ENCODE data around the gene CBLIF. TPM values are rescaled to one million over a fixed set of nuclear protein-coding genes. Genes with fewer than 3 reads are reported as not detected.

The CBLIF gene
- total and polyA plus RNA-seq, 4 donors: not detected

GRCh38 chr11:59872076-59872475, 26.8 kb upstream of the CBLIF start:
- no peak for DNase-seq (ENCODE audit: low spot score)
- H3K4me3 ChIP-seq (ENCODE audit: low read depth in 1 of 3, low read length in 3 of 3): no peak overlapping the region

GRCh38 chr11:59867946-59868345, 22.6 kb upstream of the CBLIF start:
- no peaks in the 10 kb centered on the region for H3K4me1 ChIP-seq (ENCODE audit: control insufficient read depth in 4 of 4, insufficient read depth in 4 of 4, low read length in 3 of 4)
- DNase-seq (ENCODE audit: low spot score): no peak
- H3K9me3 ChIP-seq (ENCODE audit: control insufficient read depth in 4 of 4, low read length in 3 of 4): no peaks in the 10 kb centered on the region
- no peak overlapping the region for H3K27ac ChIP-seq (ENCODE audit: low read depth in 1 of 2, low read length in 2 of 2)
- no peak for TF ChIP-seq FOXA2 (IDR thresholded peaks at IDR 0.05)
- no peak for TF ChIP-seq GABPA (IDR thresholded peaks at IDR 0.05 in 1 of 2, conservative IDR thresholded peaks at IDR 0.05 in 1 of 2)
- TF ChIP-seq ZBTB33 (IDR thresholded peaks at IDR 0.05): no peak
- TF ChIP-seq HNF4A (conservative IDR thresholded peaks at IDR 0.05): no peak
- no peak for TF ChIP-seq FOXA1 (IDR thresholded peaks at IDR 0.05)
- no peak for TF ChIP-seq REST (IDR thresholded peaks at IDR 0.05)
- TF ChIP-seq TAF1 (conservative IDR thresholded peaks at IDR 0.05): no peak
- no peaks in the 10 kb centered on the region for H3K36me3 ChIP-seq (ENCODE audit: control insufficient read depth in 4 of 4, insufficient read depth in 3 of 4, low read depth in 1 of 4, low read length in 3 of 4)
- 87% methylated on average over 2 of the region's 2 CpGs for WGBS
- no peak overlapping the region for H3K9ac ChIP-seq (ENCODE audit: low read depth in 1 of 2, low read length in 2 of 2)
- no peak overlapping the region for H3K4me3 ChIP-seq (ENCODE audit: low read depth in 1 of 3, low read length in 3 of 3)
- H3K27me3 ChIP-seq (ENCODE audit: control insufficient read depth in 4 of 4, insufficient read depth in 4 of 4, low read length in 3 of 4): no peaks in the 10 kb centered on the region

More at GRCh38 chr11:59872076-59872475, 26.8 kb upstream of the CBLIF start:
- Histone ChIP-seq H3K4me1 (ENCODE audit: control insufficient read depth in 4 of 4, insufficient read depth in 4 of 4, low read length in 3 of 4) (no peaks in the 10 kb centered on the region), H3K27ac (ENCODE audit: low read depth in 1 of 2, low read length in 2 of 2) (no peak overlapping the region), H3K36me3 (ENCODE audit: control insufficient read depth in 4 of 4, insufficient read depth in 3 of 4, low read depth in 1 of 4, low read length in 3 of 4) (no peaks in the 10 kb centered on the region), H3K27me3 (ENCODE audit: control insufficient read depth in 4 of 4, insufficient read depth in 4 of 4, low read length in 3 of 4) (peaks cover 0 to 3% (median 0%) of the 10 kb centered on the region in 4 donors), H3K9me3 (ENCODE audit: control insufficient read depth in 4 of 4, low read length in 3 of 4) (no peaks in the 10 kb centered on the region), H3K9ac (ENCODE audit: low read depth in 1 of 2, low read length in 2 of 2) (no peak overlapping the region)
- no peak for TF ChIP-seq FOXA2 (IDR thresholded peaks at IDR 0.05)
- TF ChIP-seq HNF4A (conservative IDR thresholded peaks at IDR 0.05): no peak
- TF ChIP-seq MAX (IDR thresholded peaks at IDR 0.05): no peak
- TF ChIP-seq TAF1 (conservative IDR thresholded peaks at IDR 0.05): no peak
- TF ChIP-seq CTCF (IDR thresholded peaks at IDR 0.05; ENCODE audit: low read depth, low read length, missing input control): no peak
- TF ChIP-seq NR2F2 (IDR thresholded peaks at IDR 0.05): no peak
- TF ChIP-seq REST (IDR thresholded peaks at IDR 0.05): no peak
- no peak for TF ChIP-seq ATF3 (IDR thresholded peaks at IDR 0.05)
- no peak for TF ChIP-seq HNF4G (IDR thresholded peaks at IDR 0.05)
- no peak for TF ChIP-seq SP1 (IDR thresholded peaks at IDR 0.05)
